GM19395 (cell line): ENCODE results near the gene VPS54.
"Not testable (repeated sequence)": the region's sequence is repeated elsewhere in the genome, so short reads cannot be mapped to it uniquely, and the experiment has no call there.

Experiments used
- ATAC-seq: cut with Tn5 transposase; IDR thresholded peaks from one replicate; pipeline ENCODE4 v1.9.1; 2021; ENCODE audit warnings: mild to moderate bottlenecking, moderate library complexity; ENCODE audit not compliant: unreplicated experiment

Gene VPS54

DNA sequence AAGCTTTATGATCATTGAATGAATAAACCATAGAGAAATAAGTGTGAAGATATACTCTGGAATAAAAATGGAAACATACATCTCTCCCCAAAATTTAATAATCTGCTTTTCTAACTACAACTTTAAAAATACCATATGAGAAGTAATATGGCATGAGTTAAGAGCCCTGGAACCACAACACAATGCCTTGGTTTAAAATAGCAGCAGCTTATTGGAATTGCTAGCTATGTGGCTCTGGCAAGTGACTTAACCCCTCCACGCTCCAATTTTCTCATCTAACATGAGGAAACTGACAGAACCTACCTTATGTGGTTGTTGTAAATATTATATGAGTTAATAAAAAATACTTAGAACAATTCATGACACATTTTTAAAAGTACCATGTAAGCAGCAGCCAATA, 76.4 kb downstream of the VPS54 start:
- no peak for ATAC-seq

GRCh38 chr2:63932104-63932503, 87.1 kb downstream of the VPS54 start:
- ATAC-seq, result not testable (repeated sequence)

- ATAC-seq, result no peak
Observed at GRCh38 chr2:63926815-63927214, 92.4 kb downstream of the VPS54 start.

- no peak for ATAC-seq
Observed at GRCh38 chr2:63914311-63914710, 104.9 kb downstream of the VPS54 start.

DNA sequence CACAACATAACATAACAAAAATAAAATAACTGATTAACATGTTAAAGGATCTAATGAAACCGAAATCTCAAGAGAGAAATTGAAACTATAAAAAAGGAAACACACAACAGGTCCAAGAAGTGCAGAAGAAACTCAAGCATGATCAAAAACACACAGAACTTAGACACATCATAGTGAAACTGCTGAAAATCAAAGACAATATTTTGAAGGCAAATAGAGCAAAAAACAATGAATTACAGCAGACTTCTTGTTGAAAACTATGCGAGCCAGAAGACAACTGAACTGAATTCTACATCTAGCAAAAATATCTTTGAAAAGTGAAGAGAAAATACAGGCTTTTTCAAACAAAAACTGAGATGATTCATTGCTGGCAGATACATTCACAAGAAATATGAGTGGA, 116.2 kb downstream of the VPS54 start:
- peak; percentile 61 for ATAC-seq

DNA sequence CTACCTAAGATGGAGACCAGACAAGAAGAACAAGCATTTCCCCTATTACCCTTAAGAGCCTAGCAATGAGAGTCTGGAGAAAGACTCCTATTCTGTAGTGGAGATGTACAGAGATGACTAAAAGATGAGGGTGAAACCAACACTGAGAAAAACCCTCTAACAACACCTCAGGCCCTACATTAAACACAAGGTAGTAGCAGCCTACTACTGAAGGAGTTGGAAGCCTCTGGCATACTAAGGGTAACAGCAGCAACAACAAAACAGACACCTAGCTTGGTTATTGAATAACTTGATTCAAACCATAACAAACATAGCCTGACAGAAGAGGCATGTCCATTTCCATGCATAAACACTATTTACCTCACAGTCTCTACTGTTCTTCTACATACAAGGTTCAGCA, 117.1 kb downstream of the VPS54 start:
- no peak for ATAC-seq

DNA sequence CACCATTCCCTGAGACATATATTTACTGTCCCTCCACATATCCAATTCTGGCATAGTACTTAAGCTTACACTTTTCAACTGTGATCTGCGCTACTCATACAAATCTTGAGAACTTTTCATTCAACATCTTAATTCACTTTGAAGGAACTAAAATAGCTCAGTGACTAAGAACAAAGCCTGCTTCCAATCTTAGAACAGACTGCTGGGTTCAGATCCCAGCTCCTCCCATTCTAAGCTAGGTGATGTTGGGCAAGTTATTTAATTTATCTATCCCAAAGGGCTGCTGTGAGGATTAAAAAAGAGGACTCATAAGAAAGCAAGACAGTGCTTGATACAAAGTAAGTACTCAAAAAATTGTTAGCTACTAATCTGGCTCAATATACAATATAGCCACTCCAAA, 119.6 kb downstream of the VPS54 start:
- ATAC-seq, result no peak

GRCh38 chr2:63898839-63899238, 120.4 kb downstream of the VPS54 start:
- no peak for ATAC-seq

DNA sequence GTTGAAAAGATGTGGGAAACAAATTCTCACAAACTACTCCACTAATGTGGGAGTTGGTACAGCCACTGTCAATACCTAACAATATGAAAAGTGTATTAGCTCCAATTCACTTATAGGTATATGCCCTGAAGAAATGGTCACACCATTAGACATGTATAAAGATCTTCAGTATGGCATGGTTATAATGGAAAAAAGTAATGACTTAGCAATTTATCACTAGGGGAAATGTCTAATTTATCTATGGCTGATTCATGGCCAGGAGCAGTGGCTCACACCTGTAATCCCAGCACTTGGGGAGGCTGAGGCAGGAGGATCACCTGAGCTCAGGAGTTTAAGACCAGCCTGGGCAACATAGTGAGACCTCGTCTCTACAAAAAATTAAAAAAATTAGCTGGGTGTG, 125.1 kb downstream of the VPS54 start:
- ATAC-seq, result no peak

DNA sequence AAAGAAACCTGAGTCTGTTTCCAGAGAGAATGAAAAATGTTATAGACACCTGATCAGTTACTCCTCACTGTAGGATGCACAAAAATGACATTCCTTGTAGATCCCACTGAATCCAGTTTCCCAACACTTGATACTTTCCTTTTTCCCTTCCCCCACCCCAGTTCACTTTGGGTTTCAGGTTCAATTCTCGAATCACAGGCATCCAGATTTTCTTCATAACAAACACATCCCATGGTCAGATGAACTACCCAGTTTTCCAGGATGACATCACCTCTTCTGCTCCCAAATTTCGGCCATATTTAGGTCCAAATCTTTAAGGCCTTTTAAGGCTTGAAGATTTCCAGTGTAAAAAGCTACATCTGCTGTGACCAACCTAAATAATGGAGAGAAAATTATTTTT, 126.1 kb downstream of the VPS54 start:
- ATAC-seq, result no peak

- ATAC-seq, result no peak
Observed at GRCh38 chr2:63891488-63892030, 127.7 kb downstream of the VPS54 start.

- ATAC-seq, result no peak
Observed at GRCh38 chr2:63890678-63891077, 128.6 kb downstream of the VPS54 start.

- ATAC-seq, result peak; percentile 68
Observed at GRCh38 chr2:63888490-63889402, 130.5 kb downstream of the VPS54 start.

GRCh38 chr2:63888053-63888452, 131.2 kb downstream of the VPS54 start:
- no peak for ATAC-seq

DNA sequence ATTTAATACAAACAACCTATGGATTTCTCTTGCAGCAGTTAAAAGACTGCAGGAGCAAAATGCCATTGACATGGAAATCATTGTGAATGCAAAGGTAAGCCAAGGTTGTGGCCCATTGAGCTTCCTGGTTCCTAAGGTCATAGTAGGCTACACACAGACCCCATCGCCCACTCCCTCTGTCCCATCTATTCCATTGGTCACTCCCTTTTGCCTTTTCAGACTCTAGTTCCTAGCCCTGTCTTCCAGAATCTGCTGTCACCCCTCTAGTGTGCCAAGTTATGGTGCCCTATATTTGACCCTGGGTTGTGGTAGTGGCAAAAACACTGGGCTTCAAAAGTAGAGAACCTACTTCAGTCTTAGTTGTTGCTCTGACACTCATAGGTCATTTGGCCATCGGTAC, 132.8 kb downstream of the VPS54 start:
- no peak for ATAC-seq

- no peak for ATAC-seq
Observed at GRCh38 chr2:63882395-63883105, 136.7 kb downstream of the VPS54 start.

GRCh38 chr2:63881205-63881604, 138.0 kb downstream of the VPS54 start:
- no peak for ATAC-seq

- no peak for ATAC-seq
Observed at GRCh38 chr2:63880625-63881024, 138.6 kb downstream of the VPS54 start.

GRCh38 chr2:63879876-63880433, 139.3 kb downstream of the VPS54 start:
- ATAC-seq, result no peak

DNA sequence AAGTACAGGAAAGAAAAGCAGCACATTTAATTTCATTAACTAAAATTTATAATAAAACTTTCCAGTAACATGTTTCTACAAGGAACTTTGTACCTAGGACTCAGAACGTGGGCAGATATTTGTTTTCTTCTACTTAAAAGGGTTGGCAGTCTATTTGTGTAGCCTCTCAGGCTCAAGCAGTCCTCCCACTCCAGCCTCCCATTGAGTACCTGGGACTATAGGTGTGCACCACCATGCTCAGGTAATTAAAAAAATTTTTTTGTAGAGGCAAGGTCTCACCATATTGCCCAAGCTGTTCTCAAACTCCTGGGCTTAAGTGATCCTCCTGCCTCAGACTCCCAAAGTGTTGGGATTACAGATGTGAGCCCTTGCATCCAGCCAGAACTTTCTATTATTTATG, 140.7 kb downstream of the VPS54 start:
- ATAC-seq, result no peak

DNA sequence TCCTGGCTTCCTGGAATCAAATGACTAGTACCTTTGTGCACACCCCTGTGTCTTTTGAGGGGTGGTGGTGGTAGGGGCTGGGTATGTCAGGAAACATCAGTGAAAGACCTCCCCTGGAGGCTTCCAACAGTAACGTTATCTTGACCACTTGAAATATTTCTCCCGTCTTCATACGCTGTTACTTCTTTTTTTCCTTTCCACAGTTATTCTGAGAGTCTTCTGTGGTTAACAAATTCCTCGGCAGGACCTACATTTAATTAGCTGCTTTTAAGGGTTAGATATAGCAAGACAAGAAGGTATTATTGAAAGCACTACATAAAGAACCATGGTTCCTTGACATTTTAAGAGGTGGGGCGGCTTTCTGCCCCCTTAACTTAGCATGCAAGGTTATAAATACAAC, 142.9 kb downstream of the VPS54 start:
- no peak for ATAC-seq
